ENCODE measurements around the gene VTI1A. TPM values are rescaled to one million over a fixed set of nuclear protein-coding genes. Genes with fewer than 3 reads are reported as not detected.

Gene VTI1A
- total RNA-seq, 1 experiment from 2014 or later: 22.0 TPM

- no peak overlapping the region for H4K5ac ChIP-seq (ENCODE audit: insufficient read length, low read depth, low read length)
- no peaks in the 10 kb centered on the region for H3K4me1 ChIP-seq (ENCODE audit: insufficient read depth, low read length)
- no peak overlapping the region for H2BK5ac ChIP-seq (ENCODE audit: insufficient read length, low read length)
- no peak overlapping the region for H3K27ac ChIP-seq (ENCODE audit: insufficient read length, low read depth, low read length)
- H2BK20ac ChIP-seq (ENCODE audit: low read depth, low read length, poor library complexity, severe bottlenecking): no peak overlapping the region
- H2BK12ac ChIP-seq (ENCODE audit: insufficient read length, low read depth, low read length): no peak overlapping the region
- Mint-ChIP-seq H3K27ac (no peak overlapping the region), H3K4me1 (peaks cover 0 to 8% of the 10 kb centered on the region in 2 experiments; a peak in 2 of 4 replicates), H3K9me3 (no peaks in the 10 kb centered on the region), H3K4me3 (no peak overlapping the region), H3K27me3 (ENCODE audit: low read depth) (no peaks in the 10 kb centered on the region), H3K36me3 (ENCODE audit: insufficient read depth in 1 of 3, low read depth in 3 of 3) (0 out of 7 replicates have a peak, but pooled peaks cover 0 to 3% (median 0%) of the 10 kb centered on the region in 3 experiments)
- H2AK5ac ChIP-seq (ENCODE audit: insufficient read length, low read length): no peak overlapping the region
- H3K79me2 ChIP-seq (ENCODE audit: insufficient read depth, low read length): no peaks in the 10 kb centered on the region
- H2BK15ac ChIP-seq (ENCODE audit: low read depth, low read length): no peak overlapping the region
- no peak for DNase-seq
- H4K91ac ChIP-seq (ENCODE audit: insufficient read length, low read depth, low read length): no peak overlapping the region
- H3K23ac ChIP-seq (ENCODE audit: insufficient read length, low read depth, low read length): no peak overlapping the region
- no peak overlapping the region for H3T11ph ChIP-seq (ENCODE audit: low read length)
- H3K14ac ChIP-seq (ENCODE audit: insufficient read depth, low read length): no peak overlapping the region
- no peak overlapping the region for H4K8ac ChIP-seq (replicated peaks; ENCODE audit: insufficient read length, low read depth, low read length)
- no peak overlapping the region for H3K18ac ChIP-seq (ENCODE audit: insufficient read length, low read depth, low read length)
- H2BK120ac ChIP-seq (ENCODE audit: low read depth, low read length, poor library complexity, severe bottlenecking): no peak overlapping the region
- no peaks in the 10 kb centered on the region for H3K9me3 ChIP-seq (ENCODE audit: control insufficient read depth, low read depth, low read length)
- H3K27me3 ChIP-seq (ENCODE audit: insufficient read depth, low read length): no peaks in the 10 kb centered on the region
- no peak overlapping the region for H3K56ac ChIP-seq (ENCODE audit: insufficient read length, low read depth, low read length)
- no peaks in the 10 kb centered on the region for H4K20me1 ChIP-seq (ENCODE audit: control insufficient read depth, insufficient read depth, insufficient read length)
- no peaks in the 10 kb centered on the region for H3K23me2 ChIP-seq (ENCODE audit: insufficient read length, low read depth, low read length, poor library complexity, severe bottlenecking)
- H3K4me2 ChIP-seq (ENCODE audit: insufficient read depth, insufficient read length, low read length): no peak overlapping the region
- H3K79me1 ChIP-seq (ENCODE audit: insufficient read depth, low read depth, low read length, poor library complexity, severe bottlenecking): no peaks in the 10 kb centered on the region
- H2AFZ ChIP-seq (ENCODE audit: low read length): no peak overlapping the region
- no CpG with 5 or more reads among the region's 5 CpGs for WGBS (ENCODE audit: extremely low coverage, insufficient read length, low lambda C conversion rate)
- no peak overlapping the region for H3K9ac ChIP-seq (ENCODE audit: extremely low read depth, insufficient read length, low read length)
- TF ChIP-seq, protein P1, sequence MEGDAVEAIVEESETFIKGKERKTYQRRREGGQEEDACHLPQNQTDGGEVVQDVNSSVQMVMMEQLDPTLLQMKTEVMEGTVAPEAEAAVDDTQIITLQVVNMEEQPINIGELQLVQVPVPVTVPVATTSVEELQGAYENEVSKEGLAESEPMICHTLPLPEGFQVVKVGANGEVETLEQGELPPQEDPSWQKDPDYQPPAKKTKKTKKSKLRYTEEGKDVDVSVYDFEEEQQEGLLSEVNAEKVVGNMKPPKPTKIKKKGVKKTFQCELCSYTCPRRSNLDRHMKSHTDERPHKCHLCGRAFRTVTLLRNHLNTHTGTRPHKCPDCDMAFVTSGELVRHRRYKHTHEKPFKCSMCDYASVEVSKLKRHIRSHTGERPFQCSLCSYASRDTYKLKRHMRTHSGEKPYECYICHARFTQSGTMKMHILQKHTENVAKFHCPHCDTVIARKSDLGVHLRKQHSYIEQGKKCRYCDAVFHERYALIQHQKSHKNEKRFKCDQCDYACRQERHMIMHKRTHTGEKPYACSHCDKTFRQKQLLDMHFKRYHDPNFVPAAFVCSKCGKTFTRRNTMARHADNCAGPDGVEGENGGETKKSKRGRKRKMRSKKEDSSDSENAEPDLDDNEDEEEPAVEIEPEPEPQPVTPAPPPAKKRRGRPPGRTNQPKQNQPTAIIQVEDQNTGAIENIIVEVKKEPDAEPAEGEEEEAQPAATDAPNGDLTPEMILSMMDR (conservative IDR thresholded peaks at IDR 0.05): no peak
- no peak overlapping the region for H3K4ac ChIP-seq (ENCODE audit: low read depth, low read length)
Observed at GRCh38 chr10:112698818-112699164, 251.8 kb downstream of the VTI1A start.

All from H9 (cell line).